HEK293 (cell line): ENCODE data around the gene IQGAP3.

Source experiments
- CTCF ChIA-PET: fragments of 350-600 bp; formaldehyde crosslinking; extraction: SDS; loops from one replicate; lab custom pipeline; 2021; ENCODE audit warnings: antibody characterized with exemption; lab: Yijun Ruan, JAX
- POLR2A ChIA-PET: fragments of 300-600 bp; formaldehyde crosslinking; extraction: SDS; loops from one replicate; lab custom pipeline; 2020; ENCODE audit warnings: antibody characterized with exemption, inconsistent platforms; lab: Yijun Ruan, JAX
- H3K27ac ChIP-seq: fragments of 200-500 bp; sonication (Bioruptor generic); 2 replicates; pipeline ENCODE4 v1.5.1; 2014; ENCODE audit warnings: low read depth, low read length, control low read depth, inconsistent platforms; ENCODE audit errors: extremely low read depth
- H3K36me3 ChIP-seq, 2 experiments: fragments of 200-500 bp in 1 of 2; sonication (Bioruptor generic) in 1 of 2; 1 replicate in 1 of 2; 2 replicates in 1 of 2; pipeline ENCODE4 v1.5.1; 2014 to 2017; ENCODE audit warnings: inconsistent platforms in 2 of 2, low read length in 2 of 2; ENCODE audit not compliant: control insufficient read depth in 2 of 2, insufficient read depth in 1 of 2
- H3K4me1 ChIP-seq: fragments of 200-500 bp; sonication (Bioruptor generic); 2 replicates; pipeline ENCODE4 v1.5.1; 2014; ENCODE audit warnings: mild to moderate bottlenecking, low read length, inconsistent platforms; ENCODE audit not compliant: control insufficient read depth, insufficient read depth
- H3K4me3 ChIP-seq: 2 replicates; pipeline ENCODE4 v1.5.1; 2011; ENCODE audit warnings: low read depth, mild to moderate bottlenecking, control low read depth, low read length, moderate library complexity
- H3K9me3 ChIP-seq: fragments of 200-500 bp; sonication (Bioruptor generic); 2 replicates; pipeline ENCODE4 v1.5.1; 2014; ENCODE audit warnings: low read depth, low read length, inconsistent platforms; ENCODE audit not compliant: control insufficient read depth, insufficient read depth
- EGR2 ChIP-seq: fragments of 450-650 bp; formaldehyde crosslinking; IDR thresholded peaks from 2 replicates; pipeline ENCODE4 v1.5.1; 2016; ENCODE audit warnings: low read depth, missing biosample characterization, missing genetic modification characterization
- GLIS1 ChIP-seq: fragments of 450-650 bp; formaldehyde crosslinking; IDR thresholded peaks from 2 replicates; pipeline ENCODE4 v1.5.1; 2016; ENCODE audit warnings: missing biosample characterization, missing genetic modification characterization
- HOXA7 ChIP-seq: sonication (generic); formaldehyde crosslinking; IDR thresholded peaks from 2 replicates; pipeline ENCODE4 v1.8.1; 2022; ENCODE audit warnings: missing genetic modification reagents, borderline replicate concordance
- KLF1 ChIP-seq: fragments of 450-650 bp; formaldehyde crosslinking; IDR thresholded peaks from 2 replicates; pipeline ENCODE4 v1.5.1; 2016; ENCODE audit warnings: missing biosample characterization, missing genetic modification characterization
- TCF7L2 ChIP-seq: IDR thresholded peaks from 2 replicates; pipeline ENCODE4 v1.6.1; 2011; ENCODE audit warnings: low read depth, mild to moderate bottlenecking, inconsistent platforms, low read length, moderate library complexity, borderline replicate concordance
- ZFHX2 ChIP-seq: fragments of 450-650 bp; formaldehyde crosslinking; conservative IDR thresholded peaks from 2 replicates; pipeline ENCODE4 v1.5.1; 2016; ENCODE audit warnings: missing biosample characterization, missing genetic modification characterization
- ZNF10 ChIP-seq: fragments of 450-650 bp; formaldehyde crosslinking; IDR thresholded peaks from 2 replicates; pipeline ENCODE4 v1.5.1; 2017; ENCODE audit warnings: missing biosample characterization, missing genetic modification characterization
- ZNF184 ChIP-seq: fragments of 450-650 bp; IDR thresholded peaks from 2 replicates; pipeline ENCODE4 v1.5.1; 2018; ENCODE audit warnings: missing biosample characterization, mild to moderate bottlenecking, missing genetic modification characterization
- ZNF19 ChIP-seq: fragments of 450-650 bp; formaldehyde crosslinking; IDR thresholded peaks from 2 replicates; pipeline ENCODE4; 2016; ENCODE audit warnings: missing biosample characterization, missing genetic modification characterization, low read depth
- ZNF266 ChIP-seq: fragments of 450-650 bp; formaldehyde crosslinking; IDR thresholded peaks from 2 replicates; pipeline ENCODE4 v1.5.1; 2016; ENCODE audit warnings: missing biosample characterization, missing genetic modification characterization, low read depth
- ZNF354C ChIP-seq: fragments of 450-650 bp; formaldehyde crosslinking; IDR thresholded peaks from 2 replicates; pipeline ENCODE4 v1.5.1; 2016; ENCODE audit warnings: missing biosample characterization, missing genetic modification characterization, low read depth, borderline replicate concordance
- ZNF521 ChIP-seq: fragments of 450-650 bp; formaldehyde crosslinking; IDR thresholded peaks from 2 replicates; pipeline ENCODE4 v1.5.1; 2017; ENCODE audit warnings: missing biosample characterization, mild to moderate bottlenecking, missing genetic modification characterization
- ZNF544 ChIP-seq: fragments of 450-650 bp; formaldehyde crosslinking; IDR thresholded peaks from 2 replicates; pipeline ENCODE4 v1.5.0; 2017; ENCODE audit warnings: missing biosample characterization, missing genetic modification characterization
- ZNF560 ChIP-seq: fragments of 450-650 bp; formaldehyde crosslinking; IDR thresholded peaks from 2 replicates; pipeline ENCODE4 v1.5.1; 2017; ENCODE audit warnings: missing biosample characterization, missing genetic modification characterization, borderline replicate concordance
- ZNF707 ChIP-seq: fragments of 450-650 bp; formaldehyde crosslinking; IDR thresholded peaks from 2 replicates; pipeline ENCODE4 v1.5.1; 2016; ENCODE audit warnings: missing biosample characterization, missing genetic modification characterization
- ZNF747 ChIP-seq: fragments of 450-650 bp; formaldehyde crosslinking; IDR thresholded peaks from 2 replicates; pipeline ENCODE4 v1.5.1; 2016; ENCODE audit warnings: missing biosample characterization, missing genetic modification characterization
- ZNF777 ChIP-seq: fragments of 450-650 bp; formaldehyde crosslinking; IDR thresholded peaks from 2 replicates; pipeline ENCODE4 v1.5.1; 2017; ENCODE audit warnings: missing biosample characterization, missing genetic modification characterization, borderline replicate concordance
- ZNF837 ChIP-seq: fragments of 450-650 bp; formaldehyde crosslinking; IDR thresholded peaks from 2 replicates; pipeline ENCODE4 v1.5.1; 2016; ENCODE audit warnings: missing biosample characterization, missing genetic modification characterization
- ZSCAN23 ChIP-seq: fragments of 450-650 bp; formaldehyde crosslinking; IDR thresholded peaks from 2 replicates; pipeline ENCODE4 v1.5.1; 2016; ENCODE audit warnings: missing biosample characterization, missing genetic modification characterization
- ZSCAN30 ChIP-seq: fragments of 450-650 bp; IDR thresholded peaks from 2 replicates; pipeline ENCODE4 v1.5.1; 2018; ENCODE audit warnings: missing biosample characterization, mild to moderate bottlenecking, missing genetic modification characterization, moderate library complexity
- TF ChIP-seq, protein P1 (sequence below): fragments of 450-650 bp; formaldehyde crosslinking; conservative IDR thresholded peaks from 2 replicates; pipeline ENCODE4 v1.5.1; 2016; ENCODE audit warnings: low read depth, missing biosample characterization, missing genetic modification characterization

IQGAP3 gene

DNA sequence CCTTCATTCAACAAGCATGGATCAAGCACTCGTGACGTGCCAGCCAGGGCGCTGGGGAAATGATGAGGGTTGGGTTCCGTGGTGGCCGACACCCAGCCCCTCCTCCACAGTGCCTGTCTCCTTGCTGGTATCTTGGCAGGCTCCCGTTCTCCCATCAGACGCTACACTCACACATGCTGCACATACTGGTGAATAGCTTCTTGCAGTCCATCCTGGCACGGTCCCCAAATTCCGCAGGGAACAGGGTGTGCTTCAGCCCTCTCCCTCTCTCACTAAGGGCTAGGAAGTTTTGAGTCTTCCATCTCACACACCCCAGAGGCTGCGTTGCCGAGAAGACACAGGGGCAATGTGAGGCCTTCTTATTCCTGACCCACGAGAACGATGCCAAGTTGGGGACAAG, 61.7 kb downstream of the IQGAP3 start:
- POLR2A ChIA-PET, result interaction anchor here (0.6 kb wide), 1 partner anchor 189 kb away, joined by 3 read pairs; no protein-coding TSS in a partner anchor

DNA sequence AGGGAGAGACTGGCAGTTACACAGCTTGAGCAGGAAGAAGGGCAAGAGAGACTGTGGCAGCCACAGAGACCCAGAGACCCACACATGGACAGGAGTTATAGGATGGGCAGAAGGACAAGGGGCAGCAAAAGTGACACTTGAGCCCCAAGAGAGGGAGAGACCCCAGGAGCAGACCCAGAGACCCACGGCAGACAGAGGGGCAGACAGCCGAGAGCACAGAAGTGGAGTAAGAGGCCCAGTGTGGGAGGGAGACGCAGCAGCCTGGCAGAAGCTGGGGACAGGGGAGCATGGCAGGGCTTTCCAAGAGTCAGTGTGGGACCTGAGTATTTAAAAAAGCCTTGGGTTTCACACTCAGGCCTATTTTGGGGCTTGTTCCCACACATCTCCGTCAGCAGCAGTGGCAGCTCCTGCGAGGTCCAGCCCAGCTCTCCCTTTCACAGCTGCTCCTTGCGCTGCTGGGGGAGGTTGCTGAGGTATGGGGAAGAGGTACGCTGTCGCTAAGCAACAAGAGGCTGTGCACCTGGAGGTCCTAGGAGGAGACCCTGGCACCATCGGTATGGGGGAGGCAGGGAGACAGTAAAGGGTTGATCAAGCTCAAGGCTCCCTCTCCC, 62.8 kb downstream of the IQGAP3 start:
- TF ChIP-seq ZNF707 (tag by site-specific recombination) (no peak), ZNF777 (no peak)
- TF ChIP-seq, protein P1, sequence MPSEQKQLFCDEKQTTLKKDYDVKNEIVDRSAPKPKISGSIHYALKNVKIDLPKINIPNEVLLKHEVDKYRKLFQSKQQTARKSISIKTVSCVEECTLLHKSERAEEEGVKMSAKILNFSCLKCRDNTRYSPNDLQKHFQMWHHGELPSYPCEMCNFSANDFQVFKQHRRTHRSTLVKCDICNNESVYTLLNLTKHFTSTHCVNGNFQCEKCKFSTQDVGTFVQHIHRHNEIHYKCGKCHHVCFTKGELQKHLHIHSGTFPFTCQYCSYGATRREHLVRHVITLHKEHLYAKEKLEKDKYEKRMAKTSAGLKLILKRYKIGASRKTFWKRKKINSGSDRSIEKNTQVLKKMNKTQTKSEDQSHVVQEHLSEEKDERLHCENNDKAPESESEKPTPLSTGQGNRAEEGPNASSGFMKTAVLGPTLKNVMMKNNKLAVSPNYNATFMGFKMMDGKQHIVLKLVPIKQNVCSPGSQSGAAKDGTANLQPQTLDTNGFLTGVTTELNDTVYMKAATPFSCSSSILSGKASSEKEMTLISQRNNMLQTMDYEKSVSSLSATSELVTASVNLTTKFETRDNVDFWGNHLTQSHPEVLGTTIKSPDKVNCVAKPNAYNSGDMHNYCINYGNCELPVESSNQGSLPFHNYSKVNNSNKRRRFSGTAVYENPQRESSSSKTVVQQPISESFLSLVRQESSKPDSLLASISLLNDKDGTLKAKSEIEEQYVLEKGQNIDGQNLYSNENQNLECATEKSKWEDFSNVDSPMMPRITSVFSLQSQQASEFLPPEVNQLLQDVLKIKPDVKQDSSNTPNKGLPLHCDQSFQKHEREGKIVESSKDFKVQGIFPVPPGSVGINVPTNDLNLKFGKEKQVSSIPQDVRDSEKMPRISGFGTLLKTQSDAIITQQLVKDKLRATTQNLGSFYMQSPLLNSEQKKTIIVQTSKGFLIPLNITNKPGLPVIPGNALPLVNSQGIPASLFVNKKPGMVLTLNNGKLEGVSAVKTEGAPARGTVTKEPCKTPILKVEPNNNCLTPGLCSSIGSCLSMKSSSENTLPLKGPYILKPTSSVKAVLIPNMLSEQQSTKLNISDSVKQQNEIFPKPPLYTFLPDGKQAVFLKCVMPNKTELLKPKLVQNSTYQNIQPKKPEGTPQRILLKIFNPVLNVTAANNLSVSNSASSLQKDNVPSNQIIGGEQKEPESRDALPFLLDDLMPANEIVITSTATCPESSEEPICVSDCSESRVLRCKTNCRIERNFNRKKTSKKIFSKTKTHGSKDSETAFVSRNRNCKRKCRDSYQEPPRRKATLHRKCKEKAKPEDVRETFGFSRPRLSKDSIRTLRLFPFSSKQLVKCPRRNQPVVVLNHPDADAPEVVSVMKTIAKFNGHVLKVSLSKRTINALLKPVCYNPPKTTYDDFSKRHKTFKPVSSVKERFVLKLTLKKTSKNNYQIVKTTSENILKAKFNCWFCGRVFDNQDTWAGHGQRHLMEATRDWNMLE (tag by site-specific recombination), result no peak

More for the DNA sequence above, 61.7 kb downstream of the IQGAP3 start:
- Histone ChIP-seq H3K4me1 (no peaks in the 10 kb centered on the region), H3K4me3 (no peak overlapping the region), H3K36me3 (no peaks in the 10 kb centered on the region), H3K27ac (no peak overlapping the region), H3K9me3 (no peaks in the 10 kb centered on the region)
- CTCF ChIA-PET, result interaction anchor here (1.0 kb wide), 1 partner anchor 10 kb away, joined by 3 read pairs; no protein-coding TSS in a partner anchor
- TF ChIP-seq KLF1 (tag by site-specific recombination) (no peak), ZNF837 (no peak), HOXA7 (CRISPR knock-in tag) (no peak), ZSCAN23 (tag by site-specific recombination) (no peak), ZFHX2 (no peak), ZNF521 (tag by site-specific recombination) (no peak), ZSCAN30 (no peak), EGR2 (no peak), ZNF544 (tag by site-specific recombination) (no peak), GLIS1 (no peak), ZNF10 (tag by site-specific recombination) (no peak), TCF7L2 (no peak), ZNF184 (tag by site-specific recombination) (no peak), ZNF354C (tag by site-specific recombination) (no peak), ZNF747 (tag by site-specific recombination) (no peak), ZNF560 (no peak), ZNF19 (no peak), ZNF266 (tag by site-specific recombination) (no peak)

More for the DNA sequence above, 62.8 kb downstream of the IQGAP3 start:
- Histone ChIP-seq H3K27ac (no peak overlapping the region), H3K4me3 (no peak overlapping the region), H3K9me3 (no peaks in the 10 kb centered on the region), H3K4me1 (no peaks in the 10 kb centered on the region), H3K36me3 (no peaks in the 10 kb centered on the region)
- POLR2A ChIA-PET, result no interaction called here
- CTCF ChIA-PET, result interaction anchor here (0.6 to 1.1 kb wide), 3 partner anchors 52 to 476 kb away, joined by 3 read pairs; no protein-coding TSS in a partner anchor
